ENCODE measurements around the gene SYCP2L. TPM values are rescaled to one million over a fixed set of nuclear protein-coding genes. Genes with fewer than 3 reads are reported as not detected.
A peak's percentile ranks its signal among the peaks of the same experiment; 100 is the strongest.

Gene SYCP2L
- total and polyA plus RNA-seq, 9 of the 15 experiments (the other 6 are each of a cell fraction or from before 2014, with no cell fraction given) = 12.4 to 46.9 (median 22.0) TPM

DNA sequence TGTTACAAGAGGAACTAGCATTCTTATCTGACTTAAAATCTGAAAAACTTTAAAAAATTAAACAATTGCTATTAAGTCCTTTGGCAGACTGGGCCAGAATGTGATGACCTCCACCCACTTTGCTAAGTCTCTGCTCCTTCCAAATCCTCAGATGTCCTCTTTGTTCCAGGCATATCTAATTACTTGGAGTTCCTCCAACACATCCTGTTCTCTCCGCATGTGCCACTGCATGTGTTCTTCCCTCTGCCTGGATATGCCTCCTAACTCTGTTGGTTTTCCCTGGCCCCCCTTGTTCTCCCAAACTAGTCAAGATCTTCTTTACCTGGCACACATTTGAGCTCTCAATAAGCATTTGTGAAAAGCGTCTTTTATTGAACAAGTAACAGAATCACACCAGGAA lies 134.2 kb downstream of the SYCP2L start (continued):
- TF ChIP-seq RERE (CRISPR knock-in tag; IDR thresholded peaks at IDR 0.05; ENCODE audit: borderline replicate concordance) (no peak), ZNF586 (CRISPR knock-in tag; conservative IDR thresholded peaks at IDR 0.05) (no peak)

- FAIRE-seq (no peak), ATAC-seq (peak; percentile 49), DNase-seq (ENCODE audit: extremely low read depth in 1 of 4, low spot score in 3 of 4) (no peak)
- Histone ChIP-seq H3K36me3 (ENCODE audit: control insufficient read depth, insufficient read depth, low read length) (no peaks in the 10 kb centered on the region), H3K9ac (ENCODE audit: insufficient read depth in 1 of 2, low read depth in 2 of 2, low read length in 2 of 2) (no peak overlapping the region), H3K4me1 (replicated peaks in 1 of 2; ENCODE audit: control insufficient read depth in 2 of 2, insufficient read depth in 2 of 2, low read length in 2 of 2) (no peaks in the 10 kb centered on the region), H3K79me2 (ENCODE audit: control insufficient read depth, insufficient read depth, low read length) (no peaks in the 10 kb centered on the region), H3K27me3 (ENCODE audit: control insufficient read depth in 2 of 2, insufficient read depth in 2 of 2, low read length in 2 of 2) (peaks cover 21 to 28% of the 10 kb centered on the region in 2 experiments), H3K4me3 (no peak overlapping the region), H3K27ac (ENCODE audit: extremely low read depth, low read depth, low read length) (no peak overlapping the region), H3K9me3 (replicated peaks; ENCODE audit: control insufficient read depth, insufficient read depth, low read depth, low read length) (no peaks in the 10 kb centered on the region), H2AFZ (ENCODE audit: low read depth, low read length) (no peak overlapping the region), H4K20me1 (replicated peaks; ENCODE audit: control insufficient read depth, insufficient read depth, low read length) (no peaks in the 10 kb centered on the region), H3K4me2 (ENCODE audit: insufficient read depth, low read length) (no peak overlapping the region), H3K9me1 (ENCODE audit: control insufficient read depth, insufficient read depth, low read length) (no peaks in the 10 kb centered on the region)
- intact Hi-C loops (cut with micrococcal nuclease) (no loop called here), in situ Hi-C loops (cut with MboI) (no loop called here)
- under 1% methylated on average over 7 of the region's 7 CpGs for WGBS (ENCODE audit: insufficient coverage, low coverage, missing lambda C conversion rate)
- CTCF ChIA-PET (ENCODE audit: low intra/inter-chr PET ratio) = no interaction called here
- BruUV-seq (replicated peaks) = no TSS peak
- POLR2A ChIA-PET = interaction anchor here (0.6 to 1.7 kb wide), 4 partner anchors 12 to 221 kb away, joined by 3 to 6 read pairs (median 3); no protein-coding TSS in a partner anchor
- TF ChIP-seq HES1 (IDR thresholded peaks at IDR 0.05; ENCODE audit: low read depth) (no peak), SMARCC2 (IDR thresholded peaks at IDR 0.05; ENCODE audit: low read depth) (no peak), POLR2H (tag; IDR thresholded peaks at IDR 0.05; ENCODE audit: low read depth) (no peak), FOXK2 (conservative IDR thresholded peaks at IDR 0.05 in 1 of 2, IDR thresholded peaks at IDR 0.05 in 1 of 2; ENCODE audit: low read depth in 2 of 2) (no peak), BHLHE40 (IDR thresholded peaks at IDR 0.05; ENCODE audit: low read length) (no peak), U2AF2 (optimal IDR thresholded peaks at IDR 0.05; ENCODE audit: low read depth, low read length) (no peak), ARID1B (IDR thresholded peaks at IDR 0.05) (no peak), FOXJ2 (tag; IDR thresholded peaks at IDR 0.05) (no peak)
Observed at GRCh38 chr6:11021714-11022113, 134.9 kb downstream of the SYCP2L start.
